ENCODE results near the gene COLQ.
A peak's percentile ranks its signal among the peaks of the same experiment; 100 is the strongest.

COLQ gene

DNA sequence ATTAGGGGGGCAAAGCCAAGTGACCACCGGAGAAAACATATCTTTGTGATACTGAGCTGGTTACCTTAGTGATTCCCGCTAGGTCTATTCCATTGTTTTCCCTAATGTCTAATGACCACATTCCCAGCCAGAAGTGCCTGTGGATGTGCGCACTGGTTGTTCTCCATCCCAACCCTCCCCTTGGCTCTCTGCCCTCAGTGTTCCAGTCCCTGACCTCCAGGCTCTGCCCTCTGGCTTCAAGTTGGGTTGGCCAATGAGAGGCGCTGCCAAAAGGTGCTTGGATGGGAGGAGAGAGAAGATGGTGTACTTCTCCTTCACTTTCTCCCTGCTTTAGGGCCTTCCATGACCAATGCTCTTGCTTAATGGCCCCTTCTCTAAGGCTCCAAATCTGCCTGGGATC lies 2.4 kb downstream of the COLQ start:
- DNase-seq: no peak

DNA sequence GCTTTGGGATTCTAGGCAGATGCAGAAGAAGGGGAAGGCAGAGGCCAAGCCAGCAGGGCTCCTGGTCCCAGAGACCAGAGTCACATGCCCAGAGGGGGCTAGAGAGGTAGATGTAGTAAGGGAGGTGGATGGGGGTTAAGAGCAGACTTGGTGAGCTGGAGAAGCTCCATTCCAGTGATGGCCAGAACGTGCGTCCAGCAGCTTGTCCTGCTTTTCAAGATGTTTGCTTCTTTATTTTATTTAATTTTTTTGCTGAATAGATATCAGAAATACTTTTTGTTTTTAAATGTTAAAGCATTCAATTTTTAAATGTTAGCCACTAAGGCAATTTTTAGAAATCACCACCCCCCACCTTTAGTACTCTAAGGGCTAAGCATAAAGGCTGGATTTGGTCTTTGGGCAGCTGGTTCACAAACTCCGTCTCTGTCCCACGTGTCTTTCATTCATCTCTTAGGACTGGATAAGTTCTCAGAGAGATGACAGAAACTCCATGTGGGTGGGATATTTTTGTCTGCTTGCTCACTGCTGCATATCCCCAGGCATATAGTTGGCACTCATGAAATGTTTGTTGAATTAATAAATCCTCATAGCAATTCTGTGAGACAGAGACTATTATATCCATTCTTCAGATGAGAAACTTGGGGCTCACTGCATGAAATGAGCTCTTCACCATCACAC lies 6.7 kb downstream of the COLQ start:
- DNase-seq: no peak

GRCh38 chr3:15513810-15514662 lies 7.5 kb downstream of the COLQ start:
- peak in 1 of 2 experiments; percentile 7 for DNase-seq

DNA sequence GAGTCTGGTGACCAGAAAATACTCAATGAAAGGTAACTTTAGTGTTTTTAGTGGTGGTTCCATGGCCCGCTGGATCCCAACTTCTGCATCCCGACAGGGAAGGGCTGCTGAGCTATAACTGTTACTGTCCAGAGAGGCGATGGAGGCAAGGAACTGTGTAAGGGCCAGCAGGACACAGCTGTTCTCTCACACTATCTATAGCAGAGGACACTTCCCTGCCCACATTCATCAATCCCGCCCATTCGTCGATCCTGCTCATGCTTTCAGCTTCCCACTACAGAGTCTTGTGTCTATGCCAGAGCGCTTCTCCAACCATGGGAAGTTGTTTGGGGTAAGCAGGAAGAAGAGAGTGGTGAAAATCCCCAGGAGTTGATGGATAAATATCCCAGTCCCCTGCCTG lies 8.4 kb downstream of the COLQ start:
- no peak for DNase-seq

- no peak for DNase-seq
Measured at GRCh38 chr3:15512166-15512565, 9.3 kb downstream of the COLQ start.

- no peak for DNase-seq
Measured at GRCh38 chr3:15511156-15511555, 10.3 kb downstream of the COLQ start.

GRCh38 chr3:15510493-15510892 lies 11.0 kb downstream of the COLQ start:
- DNase-seq: no peak

DNA sequence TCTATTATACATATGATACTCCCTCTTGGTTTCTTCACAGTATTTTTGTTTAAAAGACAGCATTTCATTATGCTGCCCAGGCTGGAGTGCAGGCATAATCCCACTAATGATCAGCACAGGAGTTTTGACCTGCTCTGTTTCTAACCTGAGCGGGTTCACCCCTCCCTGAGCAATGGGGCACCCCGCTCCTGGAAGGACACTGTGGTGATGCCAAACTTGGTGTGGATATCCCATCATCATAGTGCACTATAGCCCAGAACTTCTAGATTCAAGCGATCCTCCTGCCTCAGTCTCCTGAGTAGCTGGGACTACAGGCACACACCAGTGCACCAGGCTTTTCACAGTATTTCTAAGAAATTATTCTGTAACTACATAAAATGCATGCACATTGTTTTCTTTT lies 14.9 kb downstream of the COLQ start:
- no peak for DNase-seq

DNA sequence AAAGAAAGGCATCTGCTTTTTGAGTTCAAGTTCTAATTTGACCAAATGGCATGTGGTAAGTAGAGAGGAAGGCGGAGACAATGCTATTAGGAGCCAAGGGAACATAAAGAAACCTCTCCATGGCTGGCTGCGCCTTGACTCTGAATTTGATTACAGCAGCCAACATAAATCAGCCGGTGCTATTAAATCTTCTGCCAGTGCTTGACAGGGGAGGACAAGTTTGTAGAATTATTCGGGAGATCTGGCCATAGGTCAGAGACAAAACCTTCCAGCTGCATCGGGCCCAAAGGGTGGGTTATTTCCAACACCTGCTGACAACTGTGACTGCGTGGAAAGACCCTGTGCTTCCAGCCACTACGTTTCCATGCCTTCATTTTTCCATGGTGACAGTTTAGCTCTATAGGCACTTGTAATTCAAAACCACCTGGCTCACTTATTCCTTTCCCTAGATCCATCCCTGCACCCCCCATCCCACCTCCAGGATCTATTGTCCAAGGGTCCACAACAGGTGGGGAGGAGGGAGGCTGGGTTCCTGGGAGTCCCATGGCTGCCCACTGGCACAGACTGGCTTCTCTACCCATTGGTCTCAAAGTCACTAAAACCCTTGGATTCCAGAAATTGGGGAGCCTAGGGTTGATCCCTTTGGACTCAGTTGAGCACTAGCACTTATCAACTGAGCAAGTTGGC lies 15.9 kb downstream of the COLQ start:
- no peak for DNase-seq

GRCh38 chr3:15502616-15503015 lies 18.9 kb downstream of the COLQ start:
- no peak for DNase-seq

DNA sequence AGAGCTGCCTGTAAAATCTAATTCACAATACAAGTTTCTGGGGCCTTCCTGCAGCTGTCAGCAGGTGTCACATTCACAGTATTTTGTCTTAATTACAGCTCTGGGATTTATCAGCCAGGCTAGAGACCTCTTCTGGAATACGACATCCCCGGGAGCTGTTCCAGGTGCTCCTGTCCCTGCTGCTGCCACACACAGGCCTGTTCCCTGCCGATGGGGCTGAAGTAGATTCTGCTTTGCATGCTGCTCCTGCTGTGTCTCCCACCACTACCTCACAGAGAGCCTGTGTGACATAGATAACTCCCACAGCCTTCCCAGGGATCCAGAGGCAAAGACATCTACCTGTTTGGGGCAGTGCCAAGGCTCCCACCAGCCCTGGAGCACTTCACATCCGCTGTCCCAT lies 20.4 kb downstream of the COLQ start:
- no peak for DNase-seq

GRCh38 chr3:15500107-15500724 lies 21.3 kb downstream of the COLQ start:
- DNase-seq: no peak

DNA sequence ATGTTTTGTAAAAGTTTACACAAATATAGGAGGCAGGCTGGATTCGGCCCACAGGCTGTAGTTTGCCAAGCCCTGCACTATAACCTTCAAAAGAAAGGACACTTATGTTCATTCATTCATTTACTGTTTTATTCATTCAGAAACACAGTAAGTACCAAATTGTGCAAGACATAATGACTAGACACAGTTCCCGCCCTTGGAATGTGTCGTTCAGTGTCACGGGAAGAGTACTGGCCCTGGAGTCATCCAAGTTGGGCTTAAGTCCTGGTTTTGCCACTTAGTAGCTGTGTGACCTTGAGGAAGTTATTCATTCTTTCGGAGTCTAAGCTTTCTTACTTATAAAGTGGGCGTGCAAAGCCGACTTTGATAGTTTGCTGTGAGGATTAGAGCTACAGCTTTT lies 22.0 kb downstream of the COLQ start:
- DNase-seq: no peak

- no peak for DNase-seq
Measured at GRCh38 chr3:15498431-15499214, 22.9 kb downstream of the COLQ start.

- no peak for DNase-seq
Measured at GRCh38 chr3:15497964-15498363, 23.5 kb downstream of the COLQ start.

DNA sequence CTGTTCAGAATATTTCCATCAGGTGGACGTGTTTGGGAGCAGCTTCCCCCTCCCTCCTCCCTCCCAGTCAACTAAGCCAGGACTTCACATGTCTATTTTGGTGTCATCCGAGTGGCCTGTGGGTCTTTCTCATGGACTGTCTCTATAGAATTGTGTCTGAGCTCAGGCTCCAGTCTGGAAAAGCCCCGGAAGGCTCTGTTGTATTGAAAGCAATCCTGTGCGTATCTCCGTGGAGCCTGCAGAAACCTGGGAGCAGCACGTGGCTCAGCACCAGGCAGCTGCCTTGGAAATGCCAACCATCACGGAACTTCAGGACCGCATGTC lies 25.2 kb downstream of the COLQ start:
- DNase-seq: no peak

DNA sequence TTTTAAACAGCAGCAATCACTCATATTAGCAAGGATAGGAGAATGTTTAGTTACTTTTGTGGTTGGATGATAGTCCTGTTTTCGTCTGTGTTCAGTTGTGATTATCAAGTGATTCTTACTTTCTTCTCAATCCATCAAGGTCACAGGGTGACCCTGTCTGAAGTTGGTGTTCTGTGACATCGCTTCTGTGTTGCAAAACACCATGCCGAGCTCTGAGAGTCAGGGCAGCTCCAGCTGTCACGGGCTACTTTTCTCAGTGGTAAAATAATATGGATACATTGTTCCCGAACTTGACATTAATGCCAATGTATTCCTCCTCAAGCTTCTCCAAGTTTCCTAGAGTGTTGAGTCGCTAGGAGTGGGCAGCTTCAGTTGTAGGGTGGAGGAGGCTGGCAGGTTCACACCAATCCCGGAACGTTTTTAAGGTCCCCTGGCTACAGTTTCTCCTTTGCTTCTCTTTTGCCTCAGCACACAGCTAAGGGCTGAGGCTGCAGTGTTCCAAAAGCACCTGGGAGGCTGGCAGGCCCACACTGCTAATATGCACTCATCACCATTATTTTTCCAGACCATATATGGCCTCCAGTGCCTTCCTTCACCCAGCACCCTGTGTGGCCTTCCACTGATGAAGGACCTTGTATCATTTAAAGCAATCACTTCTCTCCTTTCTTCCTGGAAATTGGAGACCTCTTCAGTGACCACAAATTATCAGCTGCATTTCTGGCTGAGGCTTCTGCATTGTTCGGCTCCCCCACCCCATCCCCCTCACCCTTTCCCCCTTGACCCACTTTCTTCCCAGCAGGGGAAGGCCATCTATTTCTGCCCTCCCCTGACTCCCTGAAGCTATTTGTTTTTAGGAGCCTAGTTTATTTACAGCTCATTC lies 25.8 kb downstream of the COLQ start:
- no peak for DNase-seq

- no peak for DNase-seq
Measured at GRCh38 chr3:15493436-15493835, 28.1 kb downstream of the COLQ start.

DNA sequence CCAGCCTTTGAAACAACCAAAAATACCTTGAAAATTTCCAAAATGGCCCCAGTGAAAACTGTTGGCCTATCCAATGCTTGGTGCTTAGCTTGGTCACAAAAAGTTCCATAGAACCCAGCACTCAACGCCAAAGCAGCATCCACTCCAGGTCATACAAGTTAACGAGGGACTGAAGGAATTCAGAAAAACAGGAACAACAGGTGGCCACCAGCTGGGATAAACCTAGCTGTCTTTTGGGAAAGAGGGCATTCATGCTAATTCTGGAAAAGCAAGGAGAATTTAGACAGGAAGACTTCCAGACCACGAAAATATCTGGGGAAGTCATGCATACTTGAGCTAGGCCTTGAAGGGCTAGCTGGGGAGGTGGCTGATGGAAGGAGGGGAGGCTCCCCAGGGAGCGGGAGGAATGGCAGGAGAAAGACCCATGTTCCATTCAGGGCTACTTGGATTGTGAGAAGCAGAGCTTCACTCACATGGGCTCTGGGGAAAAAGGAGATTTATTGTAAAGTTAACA lies 28.6 kb downstream of the COLQ start:
- no peak for DNase-seq

- no peak for DNase-seq
Measured at GRCh38 chr3:15491143-15491542, 30.4 kb downstream of the COLQ start.

DNA sequence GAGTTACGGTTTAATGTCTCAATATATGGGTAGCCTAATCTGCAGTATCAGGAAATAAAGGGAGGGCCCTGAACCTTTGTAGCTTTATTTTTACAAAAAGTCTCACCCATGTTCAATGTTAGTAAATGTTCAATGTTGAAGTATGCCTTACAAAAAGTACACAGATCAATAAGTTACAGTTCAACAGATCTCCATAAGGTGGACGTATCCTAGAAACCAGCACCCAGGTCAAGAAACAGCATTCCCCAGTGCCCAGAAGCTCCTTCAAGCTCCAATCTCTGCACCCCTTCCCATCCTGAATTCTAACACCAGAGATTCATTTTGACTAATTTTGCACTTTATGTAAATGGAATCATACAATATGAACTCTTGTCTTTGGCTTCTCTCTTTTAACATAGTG lies 31.3 kb downstream of the COLQ start:
- no peak for DNase-seq

DNA sequence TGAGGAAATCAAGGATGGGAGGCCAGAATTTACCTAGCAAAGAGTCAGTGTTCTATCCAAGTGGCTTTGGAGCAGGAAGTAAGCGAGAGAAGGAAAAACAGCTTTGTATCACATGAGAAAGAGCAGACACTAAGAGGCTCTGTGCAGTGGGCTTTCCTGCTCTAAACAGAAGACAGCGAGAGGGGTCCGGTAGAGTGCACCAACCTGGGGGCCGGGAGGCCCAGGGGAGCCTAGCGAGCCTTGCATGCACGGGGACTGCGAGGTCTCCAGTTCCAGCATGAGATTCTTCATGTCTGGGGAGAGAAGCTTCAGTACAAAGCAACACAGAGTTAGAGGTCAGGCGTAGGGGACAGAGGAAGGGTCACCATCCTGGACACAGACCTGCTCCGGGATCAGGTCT lies 33.5 kb downstream of the COLQ start:
- no peak for DNase-seq

Measured in NCI-H526 (cell line).